ENCODE measurements around the gene VSTM2L.

The VSTM2L gene

GRCh38 chr20:37941992-37942391 is 39.1 kb downstream of the VSTM2L start:
- no peak for TF ChIP-seq CTCF (IDR thresholded peaks at IDR 0.05; ENCODE audit: insufficient read depth, low read depth, low read length, missing control alignments)
- no peak overlapping the region for H3K4me3 ChIP-seq (ENCODE audit: low read length)
- no peak for DNase-seq (ENCODE audit: low read depth)

GRCh38 chr20:37943033-37943432 is 40.1 kb downstream of the VSTM2L start:
- no peak overlapping the region for H3K4me3 ChIP-seq (ENCODE audit: low read length)
- DNase-seq (ENCODE audit: low read depth) = no peak
- TF ChIP-seq CTCF (IDR thresholded peaks at IDR 0.05; ENCODE audit: insufficient read depth, low read depth, low read length, missing control alignments) = no peak

- no peak for TF ChIP-seq CTCF (IDR thresholded peaks at IDR 0.05; ENCODE audit: insufficient read depth, low read depth, low read length, missing control alignments)
- no peak for DNase-seq (ENCODE audit: low read depth)
- H3K4me3 ChIP-seq (ENCODE audit: low read length) = no peak overlapping the region
Observed at GRCh38 chr20:37943501-37944455, 40.9 kb downstream of the VSTM2L start.

GRCh38 chr20:37944456-37944981 is 41.6 kb downstream of the VSTM2L start:
- no peak for DNase-seq (ENCODE audit: low read depth)
- no peak for TF ChIP-seq CTCF (IDR thresholded peaks at IDR 0.05; ENCODE audit: insufficient read depth, low read depth, low read length, missing control alignments)
- no peak overlapping the region for H3K4me3 ChIP-seq (ENCODE audit: low read length)

- DNase-seq (ENCODE audit: low read depth) = no peak
- no peak for TF ChIP-seq CTCF (IDR thresholded peaks at IDR 0.05; ENCODE audit: insufficient read depth, low read depth, low read length, missing control alignments)
- H3K4me3 ChIP-seq (ENCODE audit: low read length) = no peak overlapping the region
Observed at GRCh38 chr20:37945091-37945547, 42.2 kb downstream of the VSTM2L start.

- no peak for DNase-seq (ENCODE audit: low read depth)
Observed at GRCh38 chr20:37946946-37947345, 44.0 kb downstream of the VSTM2L start.

More at GRCh38 chr20:37946946-37947345, 44.0 kb downstream of the VSTM2L start:
- H3K4me3 ChIP-seq (ENCODE audit: low read length) = no peak overlapping the region
- TF ChIP-seq CTCF (IDR thresholded peaks at IDR 0.05; ENCODE audit: insufficient read depth, low read depth, low read length, missing control alignments) = no peak

All from epithelial cell of esophagus (primary cell).